C4-2B (cell line): ENCODE data around the gene OSBPL1A.

ENCODE experiments used
- ZFX ChIP-seq: fragments of 450-650 bp; IDR thresholded peaks from 2 replicates; pipeline ENCODE4 v1.6.1; 2017
- TF ChIP-seq, protein P1 (sequence below): fragments of 450-650 bp; conservative IDR thresholded peaks from 2 replicates; pipeline ENCODE4 v1.5.1; 2017; ENCODE audit warnings: mild to moderate bottlenecking

DNA sequence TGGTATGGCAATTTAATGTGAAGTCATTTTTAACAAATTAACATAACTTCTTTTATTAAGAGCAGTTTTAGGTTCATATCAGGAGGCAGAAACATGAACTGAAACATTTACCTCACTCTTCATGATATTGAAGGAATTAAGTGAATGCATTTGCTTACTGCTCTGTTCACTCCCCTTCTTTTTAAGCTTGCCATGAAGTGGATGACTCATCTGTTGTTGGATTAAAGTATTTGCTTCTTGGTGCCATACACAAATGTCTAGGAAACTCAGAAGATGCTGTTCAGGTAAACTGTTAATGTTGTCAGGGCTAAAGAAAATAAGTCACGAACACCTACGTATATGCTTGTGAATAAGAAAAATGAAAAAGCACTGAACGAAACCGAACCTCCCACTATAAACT, 268.9 kb downstream of the OSBPL1A start:
- TF ChIP-seq, protein P1, sequence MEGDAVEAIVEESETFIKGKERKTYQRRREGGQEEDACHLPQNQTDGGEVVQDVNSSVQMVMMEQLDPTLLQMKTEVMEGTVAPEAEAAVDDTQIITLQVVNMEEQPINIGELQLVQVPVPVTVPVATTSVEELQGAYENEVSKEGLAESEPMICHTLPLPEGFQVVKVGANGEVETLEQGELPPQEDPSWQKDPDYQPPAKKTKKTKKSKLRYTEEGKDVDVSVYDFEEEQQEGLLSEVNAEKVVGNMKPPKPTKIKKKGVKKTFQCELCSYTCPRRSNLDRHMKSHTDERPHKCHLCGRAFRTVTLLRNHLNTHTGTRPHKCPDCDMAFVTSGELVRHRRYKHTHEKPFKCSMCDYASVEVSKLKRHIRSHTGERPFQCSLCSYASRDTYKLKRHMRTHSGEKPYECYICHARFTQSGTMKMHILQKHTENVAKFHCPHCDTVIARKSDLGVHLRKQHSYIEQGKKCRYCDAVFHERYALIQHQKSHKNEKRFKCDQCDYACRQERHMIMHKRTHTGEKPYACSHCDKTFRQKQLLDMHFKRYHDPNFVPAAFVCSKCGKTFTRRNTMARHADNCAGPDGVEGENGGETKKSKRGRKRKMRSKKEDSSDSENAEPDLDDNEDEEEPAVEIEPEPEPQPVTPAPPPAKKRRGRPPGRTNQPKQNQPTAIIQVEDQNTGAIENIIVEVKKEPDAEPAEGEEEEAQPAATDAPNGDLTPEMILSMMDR = no peak
- no peak for TF ChIP-seq ZFX
